Measurements from ENCODE around the gene SKI.

The SKI gene

GRCh38 chr1:2306151-2306978, 78.2 kb downstream of the SKI start:
- no peak for DNase-seq (ENCODE audit: low spot score)

- DNase-seq (ENCODE audit: low spot score), result no peak
Measured at GRCh38 chr1:2307064-2307605, 79.0 kb downstream of the SKI start.

- DNase-seq (ENCODE audit: low spot score), result no peak
Measured at GRCh38 chr1:2307972-2308371, 79.9 kb downstream of the SKI start.

- DNase-seq (ENCODE audit: low spot score), result no peak
Measured at GRCh38 chr1:2308844-2309243, 80.7 kb downstream of the SKI start.

GRCh38 chr1:2310332-2311183, 82.4 kb downstream of the SKI start:
- no peak for DNase-seq (ENCODE audit: low spot score)

GRCh38 chr1:2311184-2312032, 83.3 kb downstream of the SKI start:
- peak; percentile 48 for DNase-seq (ENCODE audit: low spot score)

- no peak for DNase-seq (ENCODE audit: low spot score)
Measured at GRCh38 chr1:2312160-2312514, 84.0 kb downstream of the SKI start.

- DNase-seq (ENCODE audit: low spot score), result no peak
Measured at GRCh38 chr1:2312515-2313301, 84.6 kb downstream of the SKI start.

- DNase-seq (ENCODE audit: low spot score), result no peak
Measured at GRCh38 chr1:2313651-2314261, 85.6 kb downstream of the SKI start.

GRCh38 chr1:2314273-2314802, 86.2 kb downstream of the SKI start:
- DNase-seq (ENCODE audit: low spot score), result no peak

- DNase-seq (ENCODE audit: low spot score), result peak; percentile 58
Measured at GRCh38 chr1:2314803-2315673, 86.9 kb downstream of the SKI start.

- DNase-seq (ENCODE audit: low spot score), result no peak
Measured at GRCh38 chr1:2315674-2316450, 87.7 kb downstream of the SKI start.

- DNase-seq (ENCODE audit: low spot score), result no peak
Measured at GRCh38 chr1:2316451-2316961, 88.4 kb downstream of the SKI start.

GRCh38 chr1:2317230-2318065, 89.3 kb downstream of the SKI start:
- no peak for DNase-seq (ENCODE audit: low spot score)

- DNase-seq (ENCODE audit: low spot score), result no peak
Measured at GRCh38 chr1:2318314-2319278, 90.5 kb downstream of the SKI start.

- DNase-seq (ENCODE audit: low spot score), result no peak
Measured at GRCh38 chr1:2319291-2319690, 91.2 kb downstream of the SKI start.

Measured in CD4-positive, alpha-beta T cell treated with Interleukin-2 at 100 ng/mL for 4 hours (primary cell).